ENCODE measurements around the gene OSTF1.

- TF ChIP-seq CTCF (IDR thresholded peaks at IDR 0.05; ENCODE audit: low read depth, low read length) (no peak), POLR2A (IDR thresholded peaks at IDR 0.05; ENCODE audit: extremely low read depth, insufficient read length) (no peak)
- TF ChIP-seq, protein P1, sequence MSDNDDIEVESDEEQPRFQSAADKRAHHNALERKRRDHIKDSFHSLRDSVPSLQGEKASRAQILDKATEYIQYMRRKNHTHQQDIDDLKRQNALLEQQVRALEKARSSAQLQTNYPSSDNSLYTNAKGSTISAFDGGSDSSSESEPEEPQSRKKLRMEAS (IDR thresholded peaks at IDR 0.05; ENCODE audit: low read depth, low read length), result no peak
Measured at GRCh38 chr9:75051285-75051684, 37.0 kb upstream of the OSTF1 start.

Data from NB4 (cell line).